Suprapubic skin (tissue), 3 donors: ENCODE results near the gene OTX1.

Experiments used
- POLR2A ChIP-seq, 2 donors: fragments of 450-650 bp; IDR thresholded peaks; one replicate each; pipeline ENCODE4 v1.6.1; 2017; ENCODE audit warnings: antibody characterized with exemption in 2 of 2, mild to moderate bottlenecking in 2 of 2, moderate library complexity in 2 of 2
- TF ChIP-seq, protein P1 (sequence below), 2 donors: fragments of 200-600 bp in 1 of 2; fragments of 450-650 bp in 1 of 2; sonication (generic) in 1 of 2; IDR thresholded peaks; one replicate each; pipeline ENCODE4 v1.5.1; 2016 to 2019; ENCODE audit warnings: antibody characterized with exemption in 2 of 2, mild to moderate bottlenecking in 1 of 2, moderate library complexity in 1 of 2

DNA sequence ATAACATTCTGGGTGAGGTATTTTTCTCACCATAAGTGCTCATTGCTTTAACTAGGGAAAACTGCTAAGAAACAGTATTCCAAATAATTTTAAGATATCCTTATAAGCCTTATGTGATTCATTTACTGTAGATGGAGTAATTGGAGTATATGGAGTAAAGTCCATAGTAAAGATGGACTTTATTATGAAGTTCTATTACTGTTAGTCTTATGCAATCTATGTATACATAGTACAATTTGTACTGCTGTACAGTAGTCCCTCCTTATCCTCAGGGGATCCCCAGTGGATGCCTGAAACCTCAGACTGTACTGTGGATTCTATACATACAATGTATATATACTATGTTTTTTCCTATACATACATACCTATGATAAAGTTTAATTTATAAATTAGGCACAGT lies 41.1 kb upstream of the OTX1 start:
- TF ChIP-seq POLR2A (IDR thresholded peaks at IDR 0.05) = no peak
- TF ChIP-seq, protein P1, sequence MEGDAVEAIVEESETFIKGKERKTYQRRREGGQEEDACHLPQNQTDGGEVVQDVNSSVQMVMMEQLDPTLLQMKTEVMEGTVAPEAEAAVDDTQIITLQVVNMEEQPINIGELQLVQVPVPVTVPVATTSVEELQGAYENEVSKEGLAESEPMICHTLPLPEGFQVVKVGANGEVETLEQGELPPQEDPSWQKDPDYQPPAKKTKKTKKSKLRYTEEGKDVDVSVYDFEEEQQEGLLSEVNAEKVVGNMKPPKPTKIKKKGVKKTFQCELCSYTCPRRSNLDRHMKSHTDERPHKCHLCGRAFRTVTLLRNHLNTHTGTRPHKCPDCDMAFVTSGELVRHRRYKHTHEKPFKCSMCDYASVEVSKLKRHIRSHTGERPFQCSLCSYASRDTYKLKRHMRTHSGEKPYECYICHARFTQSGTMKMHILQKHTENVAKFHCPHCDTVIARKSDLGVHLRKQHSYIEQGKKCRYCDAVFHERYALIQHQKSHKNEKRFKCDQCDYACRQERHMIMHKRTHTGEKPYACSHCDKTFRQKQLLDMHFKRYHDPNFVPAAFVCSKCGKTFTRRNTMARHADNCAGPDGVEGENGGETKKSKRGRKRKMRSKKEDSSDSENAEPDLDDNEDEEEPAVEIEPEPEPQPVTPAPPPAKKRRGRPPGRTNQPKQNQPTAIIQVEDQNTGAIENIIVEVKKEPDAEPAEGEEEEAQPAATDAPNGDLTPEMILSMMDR (IDR thresholded peaks at IDR 0.05) = no peak
